Motor neuron (in vitro differentiated cells): ENCODE data around the gene CIRBP. TPM values are rescaled to one million over a fixed set of nuclear protein-coding genes. Genes with fewer than 3 reads are reported as not detected.

Experiments used
- ATAC-seq, 8 experiments: fragments of 200-7000 bp; cut with Tn5 transposase; replicated peaks in 6 of 8; 2 replicates each; pipeline ENCODE4 v1.8.0; 2021; ENCODE audit warnings: mild to moderate bottlenecking in 8 of 8, moderate library complexity in 8 of 8
- H3K27ac ChIP-seq, 2 donors: fragments of 250-450 bp; sonication (Bioruptor Pico); 2 replicates each; pipeline ENCODE4 v1.9.0; 2021; ENCODE audit warnings: antibody characterized with exemption in 2 of 2, mild to moderate bottlenecking in 2 of 2, moderate library complexity in 1 of 2
- H3K4me1 ChIP-seq, 2 donors: fragments of 250-450 bp; sonication (Bioruptor Pico); replicated peaks in 1 of 2; 2 replicates each; pipeline ENCODE4 v1.6.1; 2021; ENCODE audit warnings: antibody characterized with exemption in 2 of 2, mild to moderate bottlenecking in 2 of 2, moderate library complexity in 1 of 2
- H3K4me3 ChIP-seq, 5 donors: fragments of 250-450 bp; sonication (Bioruptor Pico); 2 replicates each; pipeline ENCODE4 v1.9.0; 2021; ENCODE audit warnings: antibody characterized with exemption in 5 of 5, mild to moderate bottlenecking in 5 of 5, moderate library complexity in 4 of 5
- WGBS, 10 experiments: fragments of 450-650 bp; shearing (Covaris generic); methylation state at CpG; one replicate each; pipeline ENCODE4 v1.0.0; 2022; 5-methylcytosine and 5-hydroxymethylcytosine counted together
- in situ Hi-C, 9 experiments: fragments of 400-800 bp; cut with MboI; loops; one replicate each; pipeline ENCODE4 v1.15.0; 2021; ENCODE audit warnings: low sequenced_read_pairs in 9 of 9, low pct_unique_long_range_greater_than_20kb in 2 of 9; ENCODE audit not compliant: unreplicated experiment in 9 of 9
- total RNA-seq, 8 experiments: library from RNA; unstranded; fragments of 300-600 nt; gene quantifications; 2 replicates each; pipeline versions ENCODE4 v1.2.3 to v1.2.4, GENCODE V29; 2022

CIRBP gene
- 1,000 to 10,000 TPM in 2 of 8 experiments, 100 to 1,000 TPM in 6; 354 to 1,038 (median 830) TPM for total RNA-seq

GRCh38 chr19:1269065-1269477 is at the start of gene CIRBP:
Gene CIRBP (plus strand): TSS chr19:1269332. CDS start chr19:1270934, 1,602 bp downstream.
- Histone ChIP-seq H3K4me1 (peaks cover 51 to 54% of the 10 kb centered on the region in 2 donors), H3K4me3 (peak within 1 kb of the TSS; percentile 94 to 98 (median 96)), H3K27ac (peak within 1 kb of the TSS; percentile 100)
- ATAC-seq = peak; percentile 34 to 68 (median 59)
- no CpG with 5 or more reads among the region's 50 CpGs for WGBS, 10 experiments
- in situ Hi-C loops = no loop called here

DNA sequence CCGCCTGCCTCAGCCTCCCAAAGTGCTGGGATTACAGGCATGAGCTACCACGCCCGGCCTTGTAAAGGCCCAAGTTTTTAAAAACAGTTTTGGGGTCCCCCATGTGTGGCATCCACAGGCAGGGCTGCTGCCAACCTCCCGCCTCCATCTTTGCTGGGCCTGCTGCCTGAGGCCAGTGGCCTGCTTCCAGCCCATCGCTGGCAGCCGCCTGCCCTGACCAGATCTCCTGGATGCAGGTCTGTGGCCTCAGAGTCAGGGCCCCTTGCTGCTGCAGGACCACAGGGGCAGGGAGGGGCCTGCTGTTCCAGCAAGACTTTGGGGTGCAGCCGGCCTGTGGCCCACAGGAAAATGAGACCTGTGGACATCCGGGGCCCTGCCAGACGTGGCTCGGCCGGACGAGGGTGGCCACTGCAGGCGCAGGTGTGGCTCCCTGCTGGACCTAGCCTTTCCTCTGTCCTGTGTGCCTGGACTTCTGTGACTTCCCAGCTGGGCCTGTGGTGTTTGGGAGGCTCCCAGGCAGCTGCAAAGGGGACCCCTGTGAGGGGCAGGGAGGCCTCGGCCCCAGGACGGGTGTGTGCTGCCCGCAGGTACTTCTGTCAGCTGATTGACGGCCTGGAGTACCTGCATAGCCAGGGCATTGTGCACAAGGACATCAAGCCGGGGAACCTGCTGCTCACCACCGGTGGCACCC is 49.2 kb upstream of the CIRBP start:
- 100% methylated on average over 1 to 3 of the region's 19 CpGs; no CpG with 5 or more reads in 8 of the 10 experiments for WGBS, 10 experiments
- Histone ChIP-seq H3K4me1 (peaks cover 11 to 18% of the 10 kb centered on the region in 2 donors), H3K27ac (no peak overlapping the region), H3K4me3 (no peak overlapping the region)
- no peak for ATAC-seq
- in situ Hi-C loops = no loop called here

- peak in 1 of 8 experiments; percentile 53 for ATAC-seq
- WGBS, 10 experiments = 68 to 97% methylated on average over 5 to 7 of the region's 33 CpGs; no CpG with 5 or more reads in 8 of the 10 experiments
- in situ Hi-C loops = no loop called here
- no peak overlapping the region for H3K4me3 ChIP-seq
- H3K27ac ChIP-seq = no peak overlapping the region
- peaks cover 9 to 16% of the 10 kb centered on the region in 2 donors for H3K4me1 ChIP-seq
These were observed 48.6 kb upstream of the CIRBP start for GRCh38 chr19:1220477-1220930.

DNA sequence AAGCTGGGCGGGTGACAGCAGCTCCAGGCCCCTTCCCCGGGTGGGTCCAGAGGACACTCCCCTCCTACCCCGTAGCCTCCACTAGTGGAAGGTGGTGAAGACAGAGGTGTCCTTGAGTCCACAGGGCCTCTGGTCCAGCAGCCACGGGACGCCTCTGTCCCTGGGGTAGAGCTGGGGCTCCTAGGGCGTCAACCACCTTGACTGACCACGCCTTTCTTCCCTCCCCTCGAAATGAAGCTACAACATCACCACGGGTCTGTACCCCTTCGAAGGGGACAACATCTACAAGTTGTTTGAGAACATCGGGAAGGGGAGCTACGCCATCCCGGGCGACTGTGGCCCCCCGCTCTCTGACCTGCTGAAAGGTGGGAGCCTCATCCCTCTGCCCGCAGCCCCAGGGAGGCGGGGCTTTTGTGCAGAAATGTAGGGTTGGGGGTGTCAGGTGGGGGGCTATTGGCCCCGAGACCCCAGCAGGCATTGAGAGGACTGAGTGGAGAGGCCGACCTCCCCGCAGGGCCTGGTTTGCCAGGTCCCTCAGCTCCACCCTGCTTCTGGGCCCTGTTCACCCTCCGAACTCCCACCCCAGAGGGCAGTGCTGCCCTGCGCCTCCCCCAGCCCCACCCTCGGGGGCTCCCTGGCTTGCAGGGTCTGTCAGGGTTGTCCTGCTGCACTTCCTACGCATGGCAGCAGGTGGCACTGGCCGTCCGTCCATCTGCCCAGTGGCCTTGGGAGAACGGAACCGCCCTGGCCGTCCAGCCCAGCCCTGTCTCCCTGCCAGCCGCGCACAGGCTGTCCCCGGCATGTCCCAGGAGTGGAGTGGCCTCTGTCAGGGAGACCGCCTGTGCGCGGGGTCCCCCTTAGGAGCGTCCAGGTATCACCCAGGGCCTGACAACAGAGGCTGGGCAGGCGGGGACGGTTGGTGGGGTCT is 47.9 kb upstream of the CIRBP start:
- peaks cover 7 to 16% of the 10 kb centered on the region in 2 donors for H3K4me1 ChIP-seq
- 40 to 100% (median 84%) methylated on average over 1 to 7 of the region's 38 CpGs; no CpG with 5 or more reads in 6 of the 10 experiments for WGBS, 10 experiments
- H3K27ac ChIP-seq = peak overlapping the region in 1 of 2 donors; percentile 22
- in situ Hi-C loops = no loop called here
- ATAC-seq = peak; percentile 31 to 70 (median 58)
- H3K4me3 ChIP-seq = no peak overlapping the region

- WGBS, 10 experiments = 95% methylated on average over 4 of the region's 22 CpGs; no CpG with 5 or more reads in 9 of the 10 experiments
- Histone ChIP-seq H3K4me3 (no peak overlapping the region), H3K4me1 (peaks cover 7 to 14% of the 10 kb centered on the region in 2 donors), H3K27ac (peak overlapping the region in 1 of 2 donors; percentile 25)
- ATAC-seq = peak in 2 of 8 experiments; percentile 0 to 2
- in situ Hi-C loops = no loop called here
These were observed 47.3 kb upstream of the CIRBP start for GRCh38 chr19:1221904-1222255.

- Histone ChIP-seq H3K4me3 (no peak overlapping the region), H3K27ac (peak overlapping the region in 1 of 2 donors; percentile 25)
These were observed 46.7 kb upstream of the CIRBP start for GRCh38 chr19:1222394-1222793.

DNA sequence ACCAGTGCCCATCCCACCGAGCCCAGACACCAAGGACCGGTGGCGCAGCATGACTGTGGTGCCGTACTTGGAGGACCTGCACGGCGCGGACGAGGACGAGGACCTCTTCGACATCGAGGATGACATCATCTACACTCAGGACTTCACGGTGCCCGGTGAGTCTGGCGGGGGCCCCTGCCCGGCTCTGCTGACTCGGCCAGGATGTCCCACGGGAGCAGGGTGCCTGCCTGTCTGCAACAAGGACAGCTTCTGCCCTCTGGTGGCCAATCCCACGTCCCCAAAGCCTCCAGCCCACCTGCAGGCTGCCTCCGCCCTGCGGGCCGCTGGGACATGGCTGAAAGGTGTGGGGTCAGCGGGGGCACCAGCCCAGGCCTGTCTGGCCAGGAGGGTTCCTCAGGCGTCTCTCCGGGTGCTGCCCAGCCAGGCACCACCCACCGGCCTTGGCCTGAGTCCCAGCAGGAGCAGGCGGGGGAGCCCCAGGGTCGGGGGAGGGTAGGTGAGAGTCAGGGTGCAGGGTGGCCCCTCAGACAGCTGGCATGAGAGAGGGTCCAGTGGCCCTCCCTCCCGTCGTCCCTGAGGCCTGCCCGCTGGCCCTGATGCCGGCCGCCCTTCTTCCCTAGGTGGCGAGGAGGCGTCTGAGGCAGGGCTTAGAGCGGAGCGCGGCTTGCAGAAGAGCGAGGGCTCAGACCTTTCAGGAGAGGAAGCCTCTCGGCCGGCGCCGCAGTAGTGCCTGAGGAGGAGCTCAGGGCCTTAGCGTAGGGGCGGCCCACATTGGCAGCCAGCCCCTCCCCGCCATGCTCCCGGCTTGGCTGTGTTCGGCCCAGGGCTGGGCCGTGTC is 45.9 kb upstream of the CIRBP start:
- peak in 6 of 8 experiments; percentile 6 to 30 (median 17) for ATAC-seq
- Histone ChIP-seq H3K4me1 (peaks cover 6 to 7% of the 10 kb centered on the region in 2 donors), H3K27ac (no peak overlapping the region), H3K4me3 (no peak overlapping the region)
- in situ Hi-C loops = no loop called here
- WGBS, 10 experiments = 65 to 92% (median 90%) methylated on average over 4 to 10 of the region's 48 CpGs; no CpG with 5 or more reads in 7 of the 10 experiments

More at GRCh38 chr19:1222394-1222793, 46.7 kb upstream of the CIRBP start:
- WGBS, 10 experiments = no CpG with 5 or more reads among the region's 14 CpGs
- in situ Hi-C loops = no loop called here
- ATAC-seq = no peak
- H3K4me1 ChIP-seq = peaks cover 7 to 10% of the 10 kb centered on the region in 2 donors

DNA sequence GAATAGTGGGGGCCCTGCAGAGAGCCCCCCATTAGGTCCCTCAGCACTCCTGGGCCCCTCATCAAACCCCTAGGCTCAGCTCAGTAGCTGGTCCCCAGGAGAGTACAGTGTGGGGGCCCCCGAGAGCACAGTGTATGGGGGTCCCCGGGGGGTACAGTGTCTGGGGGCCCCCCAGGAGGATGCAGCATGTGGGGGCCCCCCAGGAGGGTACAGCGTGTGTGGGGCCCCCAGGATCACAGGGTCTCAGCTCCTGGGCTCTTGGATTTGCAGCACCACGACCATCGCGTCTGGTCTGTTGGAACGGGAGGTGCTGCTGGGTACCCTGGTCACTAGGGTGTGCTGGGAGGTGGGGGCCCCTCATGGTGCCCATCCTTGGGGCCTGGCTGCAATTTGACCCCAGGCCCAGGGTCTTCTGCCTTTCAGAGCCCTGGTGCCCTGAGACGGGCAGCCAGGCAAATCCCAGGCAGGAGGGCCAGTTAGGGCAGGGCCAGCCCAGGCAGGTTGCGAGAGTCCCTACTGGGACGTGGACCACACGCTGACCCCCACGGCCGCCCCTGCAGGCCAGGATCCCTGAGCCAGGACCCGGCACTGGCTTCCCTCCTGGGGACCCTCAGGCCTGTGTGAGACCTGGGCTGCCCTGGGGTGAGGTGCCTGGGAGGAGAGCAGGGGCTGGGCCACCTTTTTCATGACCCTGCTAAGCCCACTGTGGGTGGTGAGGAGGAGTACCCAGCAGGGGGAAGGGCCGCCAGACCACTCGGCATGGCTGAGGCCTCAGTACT is 44.9 kb upstream of the CIRBP start:
- Histone ChIP-seq H3K27ac (no peak overlapping the region), H3K4me3 (no peak overlapping the region), H3K4me1 (peaks cover 6 to 7% of the 10 kb centered on the region in 2 donors)
- ATAC-seq = no peak
- in situ Hi-C loops = no loop called here
- WGBS, 10 experiments = 90% methylated on average over 2 of the region's 16 CpGs; no CpG with 5 or more reads in 9 of the 10 experiments

GRCh38 chr19:1224847-1225246 is 44.3 kb upstream of the CIRBP start:
- H3K4me1 ChIP-seq = peaks cover 6 to 7% of the 10 kb centered on the region in 2 donors
- H3K27ac ChIP-seq = no peak overlapping the region
- in situ Hi-C loops = no loop called here
- WGBS, 10 experiments = 81% methylated on average over 14 of the region's 16 CpGs; no CpG with 5 or more reads in 9 of the 10 experiments
- no peak for ATAC-seq
- no peak overlapping the region for H3K4me3 ChIP-seq

DNA sequence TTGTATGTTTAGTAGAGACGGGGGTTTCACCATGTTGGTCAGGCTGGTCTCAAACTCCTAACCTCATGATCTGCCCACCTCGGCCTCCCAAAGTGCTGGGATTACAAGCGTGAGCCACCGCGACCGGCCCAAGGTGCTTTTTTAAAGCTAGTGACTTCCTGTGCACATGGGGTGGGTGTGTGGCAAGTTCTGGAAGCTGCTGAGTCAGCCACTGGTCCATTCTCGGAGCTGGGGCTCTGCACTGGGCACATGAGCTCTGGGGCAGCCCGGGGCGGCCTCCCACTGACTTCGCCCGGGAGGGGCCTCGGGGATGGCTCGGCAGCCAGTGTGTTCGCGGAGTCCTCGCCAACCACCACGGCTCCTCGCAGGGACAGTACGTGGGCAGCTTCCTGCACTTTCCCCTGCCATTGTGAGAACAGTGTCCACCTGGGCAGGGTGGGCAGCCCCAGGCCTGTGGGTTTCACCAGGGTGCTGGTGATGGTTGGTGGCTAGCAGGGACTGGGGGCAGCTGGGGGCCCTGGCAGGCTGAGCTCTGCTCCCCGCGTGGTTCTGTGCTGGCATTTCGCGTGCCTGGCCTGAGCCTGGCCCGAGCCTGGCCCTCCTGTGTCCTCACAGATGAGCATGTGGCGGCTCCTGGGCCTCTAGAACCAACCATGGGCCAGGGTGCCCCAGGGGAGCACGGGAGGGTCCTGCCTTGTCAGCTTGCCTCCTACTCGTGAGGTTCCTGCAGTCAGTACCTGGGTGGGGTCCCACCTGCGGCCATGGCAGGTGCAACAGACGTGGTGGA is 43.5 kb upstream of the CIRBP start:
- Histone ChIP-seq H3K4me1 (peaks cover 7 to 12% of the 10 kb centered on the region in 2 donors), H3K4me3 (no peak overlapping the region), H3K27ac (peak overlapping the region in 1 of 2 donors; percentile 47)
- in situ Hi-C loops = no loop called here
- no peak for ATAC-seq
- WGBS, 10 experiments = 66 to 90% (median 90%) methylated on average over 2 to 5 of the region's 29 CpGs; no CpG with 5 or more reads in 7 of the 10 experiments

- peak overlapping the region in 1 of 2 donors; percentile 47 for H3K27ac ChIP-seq
- H3K4me3 ChIP-seq = no peak overlapping the region
- 100% methylated on average over 2 of the region's 11 CpGs; no CpG with 5 or more reads in 9 of the 10 experiments for WGBS, 10 experiments
- H3K4me1 ChIP-seq = peaks cover 11 to 17% of the 10 kb centered on the region in 2 donors
- no peak for ATAC-seq
- in situ Hi-C loops = no loop called here
These were observed 43.0 kb upstream of the CIRBP start for GRCh38 chr19:1226227-1226518.
